Stimulated activated CD4-positive, alpha-beta T cell treated with anti-CD3 and anti-CD28 coated beads, TNF-alpha, amount 100 ng/mL, for 24 hours (primary cell): ENCODE measurements around the gene GIT1.

Experiments
- DNase-seq, 3 experiments: peaks; one replicate each; pipeline ENCODE4 v3.0.0-alpha.2; 2020; ENCODE audit warnings: low read depth in 3 of 3

Gene GIT1

GRCh38 chr17:29594519-29595090 is 5.2 kb upstream of the GIT1 start:
- DNase-seq, result no peak

GRCh38 chr17:29593591-29594518 is 4.4 kb upstream of the GIT1 start:
- no peak for DNase-seq

GRCh38 chr17:29592850-29593551 is 3.6 kb upstream of the GIT1 start, which contains the start of gene ANKRD13B:
Gene ANKRD13B (plus strand): TSS chr17:29593132. CDS start chr17:29593622, 490 bp downstream.
- no peak for DNase-seq

- peak; percentile 68 to 84 (median 69) for DNase-seq
Observed at GRCh38 chr17:29591737-29592608, 2.5 kb upstream of the GIT1 start.

- DNase-seq, result peak in 1 of 3 experiments; percentile 52
Observed at GRCh38 chr17:29591146-29591736, 1.8 kb upstream of the GIT1 start.

- DNase-seq, result no peak
Observed at GRCh38 chr17:29590411-29591145, 1.1 kb upstream of the GIT1 start.

GRCh38 chr17:29588562-29589411 is 661 bp downstream of the GIT1 start:
- peak in 1 of 3 experiments; percentile 54 for DNase-seq

- DNase-seq, result no peak
Observed at GRCh38 chr17:29588017-29588561, 1.4 kb downstream of the GIT1 start.

GRCh38 chr17:29587591-29587990 is 1.9 kb downstream of the GIT1 start:
- DNase-seq, result no peak

GRCh38 chr17:29586676-29587469 is 2.6 kb downstream of the GIT1 start:
- no peak for DNase-seq

GRCh38 chr17:29585080-29585751 is 4.2 kb downstream of the GIT1 start:
- no peak for DNase-seq

- DNase-seq, result no peak
Observed at GRCh38 chr17:29584452-29585079, 4.9 kb downstream of the GIT1 start.

GRCh38 chr17:29583324-29584248 is 5.9 kb downstream of the GIT1 start:
- no peak for DNase-seq

- no peak for DNase-seq
Observed at GRCh38 chr17:29582772-29583171, 6.7 kb downstream of the GIT1 start.

- DNase-seq, result no peak
Observed at GRCh38 chr17:29582254-29582765, 7.1 kb downstream of the GIT1 start.
